Measurements from ENCODE around the gene EHBP1. TPM values are rescaled to one million over a fixed set of nuclear protein-coding genes. Genes with fewer than 3 reads are reported as not detected.

The EHBP1 gene
- total and polyA plus RNA-seq, 7 donors, result 3.9 to 20.2 (median 14.3) TPM

DNA sequence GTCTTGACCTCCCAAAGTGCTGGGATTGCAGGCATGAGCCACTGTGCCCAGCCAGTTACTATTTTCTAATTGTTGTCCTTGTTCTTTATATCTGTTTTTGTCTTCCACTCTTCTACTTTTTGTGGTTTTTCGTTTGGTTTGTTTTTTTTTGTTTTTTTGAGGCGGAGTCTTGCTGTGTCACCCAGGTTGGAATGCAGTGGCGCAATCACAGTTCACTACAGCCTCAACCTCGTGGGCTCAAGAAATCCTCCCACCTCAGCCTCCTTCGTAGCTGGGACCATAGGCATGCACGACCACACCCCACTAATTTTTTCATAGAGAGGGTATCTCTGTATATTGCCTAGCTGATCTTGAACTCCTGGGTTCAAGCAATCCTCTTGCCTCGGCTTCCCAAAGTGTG lies 100.7 kb downstream of the EHBP1 start:
- TF ChIP-seq, protein P1, sequence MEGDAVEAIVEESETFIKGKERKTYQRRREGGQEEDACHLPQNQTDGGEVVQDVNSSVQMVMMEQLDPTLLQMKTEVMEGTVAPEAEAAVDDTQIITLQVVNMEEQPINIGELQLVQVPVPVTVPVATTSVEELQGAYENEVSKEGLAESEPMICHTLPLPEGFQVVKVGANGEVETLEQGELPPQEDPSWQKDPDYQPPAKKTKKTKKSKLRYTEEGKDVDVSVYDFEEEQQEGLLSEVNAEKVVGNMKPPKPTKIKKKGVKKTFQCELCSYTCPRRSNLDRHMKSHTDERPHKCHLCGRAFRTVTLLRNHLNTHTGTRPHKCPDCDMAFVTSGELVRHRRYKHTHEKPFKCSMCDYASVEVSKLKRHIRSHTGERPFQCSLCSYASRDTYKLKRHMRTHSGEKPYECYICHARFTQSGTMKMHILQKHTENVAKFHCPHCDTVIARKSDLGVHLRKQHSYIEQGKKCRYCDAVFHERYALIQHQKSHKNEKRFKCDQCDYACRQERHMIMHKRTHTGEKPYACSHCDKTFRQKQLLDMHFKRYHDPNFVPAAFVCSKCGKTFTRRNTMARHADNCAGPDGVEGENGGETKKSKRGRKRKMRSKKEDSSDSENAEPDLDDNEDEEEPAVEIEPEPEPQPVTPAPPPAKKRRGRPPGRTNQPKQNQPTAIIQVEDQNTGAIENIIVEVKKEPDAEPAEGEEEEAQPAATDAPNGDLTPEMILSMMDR (IDR thresholded peaks at IDR 0.05), result no peak
- intact Hi-C loops (cut with DNase I), result no loop called here
- WGBS, 3 donors, result 95 to 97% (median 97%) methylated on average over 7 of the region's 7 CpGs
- no peaks in the 10 kb centered on the region for H3K36me3 ChIP-seq (ENCODE audit: insufficient read depth in 1 of 2, low read depth in 1 of 2)
- no peaks in the 10 kb centered on the region for H3K9me3 ChIP-seq
- ATAC-seq (no peak), DNase-seq (no peak)
- H3K27ac ChIP-seq, result no peak overlapping the region
- H3K27me3 ChIP-seq (ENCODE audit: insufficient read depth in 3 of 3, low read length in 2 of 3), result no peaks in the 10 kb centered on the region
- no peaks in the 10 kb centered on the region for H3K4me1 ChIP-seq
- H3K4me3 ChIP-seq, result no peak overlapping the region

DNA sequence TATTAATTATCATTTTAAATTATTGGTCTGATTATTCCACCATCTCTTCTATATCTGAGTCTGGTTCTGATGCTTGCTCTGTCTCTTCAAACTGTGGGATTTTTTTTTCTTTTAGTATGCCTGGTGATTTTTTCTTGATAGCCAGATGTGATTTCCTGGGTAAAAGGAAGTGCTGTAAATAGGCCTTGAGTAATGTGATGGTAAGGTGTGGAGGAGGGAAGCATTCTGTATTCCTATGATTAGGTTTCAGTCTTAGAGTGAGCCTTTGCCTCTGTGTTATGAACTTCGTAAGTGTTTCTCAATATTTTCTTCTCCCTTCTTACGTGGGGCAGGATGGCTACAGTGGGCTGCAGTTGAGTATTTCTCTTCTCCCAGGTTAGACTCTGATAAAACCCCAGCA lies 103.0 kb downstream of the EHBP1 start:
- no peak for DNase-seq
- H3K4me1 ChIP-seq, result no peaks in the 10 kb centered on the region

DNA sequence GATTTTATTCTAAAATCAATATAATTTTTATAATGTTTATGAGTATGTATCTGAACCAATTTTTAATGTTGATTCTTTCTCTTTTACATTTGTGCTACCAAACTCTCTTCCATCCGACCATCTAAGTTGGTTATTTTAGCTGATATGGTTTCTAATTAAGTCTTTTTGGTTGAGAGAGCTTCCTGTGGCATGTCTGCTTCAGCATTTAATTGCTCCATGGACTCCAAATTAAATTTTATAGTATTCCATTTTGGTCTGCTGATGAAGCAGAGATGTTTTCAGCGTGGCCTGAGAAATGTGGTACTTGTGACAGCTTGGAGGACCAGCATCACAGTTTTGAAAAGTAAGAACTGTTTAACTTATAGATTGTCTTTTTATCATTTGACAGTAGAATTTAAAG lies 105.6 kb downstream of the EHBP1 start:
- no peaks in the 10 kb centered on the region for H3K9me3 ChIP-seq
- H3K36me3 ChIP-seq (ENCODE audit: insufficient read depth in 1 of 2, low read depth in 1 of 2), result no peaks in the 10 kb centered on the region
- TF ChIP-seq, protein P1 (IDR thresholded peaks at IDR 0.05), result no peak
- no peak overlapping the region for H3K4me3 ChIP-seq
- H3K4me1 ChIP-seq, result no peaks in the 10 kb centered on the region
- WGBS, 3 donors, result 94 to 95% (median 94%) methylated on average over 2 of the region's 2 CpGs
- DNase-seq (no peak), ATAC-seq (no peak)
- intact Hi-C loops (cut with DNase I), result no loop called here
- no peaks in the 10 kb centered on the region for H3K27me3 ChIP-seq (ENCODE audit: insufficient read depth in 3 of 3, low read length in 2 of 3)
- no peak overlapping the region for H3K27ac ChIP-seq

More for the DNA sequence above, 103.0 kb downstream of the EHBP1 start:
- TF ChIP-seq, protein P1 (IDR thresholded peaks at IDR 0.05), result no peak
- Histone ChIP-seq H3K27me3 (ENCODE audit: insufficient read depth in 3 of 3, low read length in 2 of 3) (no peaks in the 10 kb centered on the region), H3K9me3 (no peaks in the 10 kb centered on the region), H3K27ac (no peak overlapping the region), H3K36me3 (ENCODE audit: insufficient read depth in 1 of 2, low read depth in 1 of 2) (no peaks in the 10 kb centered on the region), H3K4me3 (no peak overlapping the region)
- no peak for ATAC-seq
- intact Hi-C loops (cut with DNase I), result no loop called here
- WGBS, 3 donors, result 90 to 98% (median 96%) methylated on average over 2 of the region's 2 CpGs

DNA sequence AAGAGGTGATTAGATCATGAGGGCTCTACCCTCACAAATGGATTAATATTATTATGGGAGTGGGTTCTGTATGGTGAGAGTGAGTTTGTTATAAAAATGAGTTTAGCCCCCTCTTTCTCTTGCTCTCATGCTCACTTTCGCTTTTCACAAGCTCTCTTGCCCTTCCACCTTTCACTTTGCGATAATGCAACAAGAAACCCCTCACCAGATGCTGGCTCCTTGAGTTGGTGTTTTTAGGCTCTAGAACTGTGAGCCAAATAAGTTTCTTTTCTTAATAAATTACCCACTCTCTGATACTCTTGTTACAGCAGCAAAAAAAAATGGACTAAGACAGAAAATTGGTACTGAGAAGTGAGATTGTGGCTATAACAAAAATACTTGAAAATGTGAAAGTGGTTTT lies 106.5 kb downstream of the EHBP1 start:
- TF ChIP-seq, protein P1 (IDR thresholded peaks at IDR 0.05), result no peak
- H3K4me3 ChIP-seq, result no peak overlapping the region
- intact Hi-C loops (cut with DNase I), result no loop called here
- H3K4me1 ChIP-seq, result no peaks in the 10 kb centered on the region
- no peak overlapping the region for H3K27ac ChIP-seq
- no peaks in the 10 kb centered on the region for H3K27me3 ChIP-seq (ENCODE audit: insufficient read depth in 3 of 3, low read length in 2 of 3)
- no peaks in the 10 kb centered on the region for H3K36me3 ChIP-seq (ENCODE audit: insufficient read depth in 1 of 2, low read depth in 1 of 2)
- DNase-seq, result no peak
- no peaks in the 10 kb centered on the region for H3K9me3 ChIP-seq
- no peak for ATAC-seq
- WGBS, 3 donors, result 94 to 98% (median 98%) methylated on average over 2 of the region's 2 CpGs
